Tibial nerve (tissue), 4 donors: ENCODE measurements around the gene FICD.

Experiments
- CTCF ChIP-seq, 5 experiments: fragments of 200-600 bp in 3 of 5; fragments of 450-650 bp in 2 of 5; sonication (generic) in 3 of 5; IDR thresholded peaks; one replicate each; pipeline ENCODE4 v1.5.1; 2016 to 2019; ENCODE audit warnings: antibody characterized with exemption in 5 of 5, mild to moderate bottlenecking in 3 of 5, moderate library complexity in 2 of 5
- EP300 ChIP-seq, 2 donors: sonication (generic); formaldehyde crosslinking; IDR thresholded peaks; one replicate each; pipeline ENCODE4 v1.6.1; 2017; ENCODE audit warnings: antibody characterized with exemption in 2 of 2, mild to moderate bottlenecking in 1 of 2
- POLR2A ChIP-seq, 2 donors: fragments of 450-650 bp; IDR thresholded peaks; one replicate each; pipeline ENCODE4 v1.6.1; 2017; ENCODE audit warnings: antibody characterized with exemption in 2 of 2, mild to moderate bottlenecking in 2 of 2, moderate library complexity in 2 of 2

GRCh38 chr12:108547686-108548085 is 32.6 kb downstream of the FICD start:
- no peak for TF ChIP-seq CTCF (IDR thresholded peaks at IDR 0.05)
- no peak for TF ChIP-seq POLR2A (IDR thresholded peaks at IDR 0.05)
- TF ChIP-seq EP300 (IDR thresholded peaks at IDR 0.05): no peak
